ENCODE results near the gene TANC1.

Gene TANC1

DNA sequence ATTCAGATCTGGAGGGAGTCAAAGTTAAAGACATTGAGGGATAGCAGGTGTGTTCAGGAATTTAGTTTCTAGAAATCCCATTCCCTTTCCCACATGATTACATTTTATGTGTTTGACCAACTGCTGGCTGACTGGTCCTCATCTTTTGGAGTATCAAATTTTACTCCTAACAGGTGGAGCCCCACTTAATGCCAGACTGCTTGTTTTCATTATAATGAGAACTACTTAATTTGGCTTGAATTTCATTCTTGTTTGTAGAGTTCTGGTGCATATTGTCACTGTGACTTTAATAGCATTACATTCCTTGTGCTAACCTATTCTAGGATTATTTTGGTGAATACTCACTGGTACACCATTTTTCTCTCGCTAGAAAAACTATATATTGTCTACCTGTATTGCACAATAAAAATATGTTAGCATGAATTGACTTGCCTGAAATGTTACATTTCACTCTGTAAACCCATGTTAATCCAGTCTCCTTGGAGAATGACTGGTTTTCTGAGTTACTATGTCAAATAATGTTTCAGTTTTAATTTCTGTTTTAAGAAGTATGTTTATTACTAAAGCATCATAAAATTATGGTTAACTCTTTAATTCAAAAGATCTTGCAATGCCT lies 98.2 kb downstream of the TANC1 start:
- DNase-seq: no peak

DNA sequence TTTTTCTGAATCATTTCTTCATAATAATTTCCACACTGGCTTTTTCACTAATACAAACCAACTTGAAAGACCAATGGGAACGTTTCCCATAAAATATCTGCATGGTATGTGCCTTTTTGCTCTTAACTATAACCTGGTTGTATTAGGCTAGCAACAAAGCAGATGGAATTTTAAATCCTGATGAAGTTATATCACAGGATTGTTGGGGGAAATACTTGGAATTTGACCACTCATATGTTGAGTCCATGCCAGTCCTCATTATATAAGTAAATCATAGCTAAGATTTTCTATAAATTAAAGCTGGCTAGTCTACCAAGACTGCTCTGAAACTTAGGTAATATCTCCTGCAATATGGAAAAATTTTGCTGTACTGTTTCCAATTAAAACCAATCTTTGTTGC lies 99.5 kb downstream of the TANC1 start:
- no peak for DNase-seq

DNA sequence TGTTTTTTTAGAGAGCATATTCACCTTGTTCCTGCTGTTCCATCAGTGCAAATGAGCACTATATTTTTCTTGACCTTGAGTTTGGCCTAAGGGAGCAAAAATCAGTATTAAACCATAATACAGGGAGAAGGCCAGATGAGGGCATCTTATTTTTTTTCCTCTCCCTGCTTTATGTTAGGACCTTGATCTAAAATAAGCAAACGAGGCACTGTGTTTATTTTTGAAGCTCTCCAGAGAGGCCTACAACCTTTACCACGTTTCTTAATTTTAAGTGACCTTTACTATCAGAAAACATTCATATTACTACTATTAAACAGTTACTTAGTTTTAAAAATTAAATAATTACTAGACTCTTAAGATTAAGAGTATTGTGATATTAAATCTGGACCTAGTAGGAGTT lies 100.8 kb downstream of the TANC1 start:
- DNase-seq: no peak

DNA sequence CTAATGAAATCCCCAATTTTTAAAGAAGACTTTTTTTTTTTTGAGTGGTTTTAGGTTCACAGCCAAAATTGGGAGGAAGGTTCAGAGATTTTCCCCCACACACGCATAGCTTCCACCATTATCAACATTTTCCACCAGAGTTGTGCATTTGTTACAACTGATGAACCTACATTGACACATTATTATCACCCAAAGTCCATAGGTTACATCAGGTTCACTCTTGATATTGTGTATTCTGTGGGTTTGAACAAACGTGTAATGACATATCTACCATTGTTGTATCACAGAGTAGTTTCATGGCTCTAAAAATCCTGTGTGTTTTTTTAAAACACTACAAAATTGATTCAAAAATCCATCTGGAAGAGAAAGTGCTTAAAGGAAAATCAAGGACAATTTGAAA lies 101.8 kb downstream of the TANC1 start:
- no peak for DNase-seq

DNA sequence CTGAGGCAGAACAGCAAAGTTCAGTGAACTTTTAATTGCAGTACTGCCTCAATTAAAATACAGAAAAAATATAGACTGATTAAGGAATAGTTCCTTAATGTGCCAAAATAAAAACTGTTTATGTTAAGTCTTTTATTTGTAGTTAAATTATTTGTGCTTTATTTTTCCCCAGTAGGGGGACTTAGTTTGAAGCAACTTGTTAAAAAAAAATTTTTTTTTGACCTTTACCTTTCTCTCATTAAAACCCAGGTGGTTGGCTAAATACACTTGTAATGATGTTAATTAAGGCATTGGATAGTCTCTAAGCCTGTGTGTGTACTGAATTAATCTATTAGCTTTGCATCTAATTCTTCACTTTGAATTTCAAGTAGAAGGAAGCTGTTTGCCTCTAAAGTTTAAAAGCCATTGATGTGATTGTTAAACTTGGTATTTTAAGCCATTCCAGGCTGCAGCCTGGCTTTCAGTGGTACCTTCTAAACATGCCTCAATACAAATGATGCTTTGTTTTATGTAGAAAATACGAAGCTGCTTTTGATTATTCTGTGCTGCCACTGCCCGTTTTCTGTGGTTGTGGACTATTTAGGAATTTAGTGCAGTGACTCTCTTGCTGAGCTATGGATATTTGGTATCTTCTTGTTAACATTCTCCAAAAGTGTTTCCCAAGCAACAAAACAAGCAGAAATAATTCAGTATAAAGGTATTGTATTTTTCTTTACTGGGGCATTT lies 102.9 kb downstream of the TANC1 start:
- DNase-seq: no peak

DNA sequence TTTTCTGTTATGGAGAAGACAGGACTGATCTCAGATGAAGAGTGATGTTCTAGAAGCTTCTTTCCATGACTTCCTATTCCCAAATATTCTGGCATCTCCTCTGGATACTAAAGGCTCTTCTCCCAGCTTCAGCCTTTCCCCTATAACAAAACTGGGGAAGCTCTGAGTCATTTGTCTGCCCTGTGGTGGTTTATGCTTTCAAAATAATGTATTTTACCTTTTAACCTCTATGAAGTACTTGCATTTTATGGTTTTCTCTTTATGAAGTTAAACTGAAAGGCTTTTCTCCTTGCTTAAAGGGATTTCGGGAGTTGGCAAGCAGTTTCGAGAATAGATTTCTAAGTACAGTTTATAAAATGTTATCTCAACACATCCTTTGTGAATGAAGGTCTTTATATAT lies 104.4 kb downstream of the TANC1 start:
- DNase-seq: no peak

DNA sequence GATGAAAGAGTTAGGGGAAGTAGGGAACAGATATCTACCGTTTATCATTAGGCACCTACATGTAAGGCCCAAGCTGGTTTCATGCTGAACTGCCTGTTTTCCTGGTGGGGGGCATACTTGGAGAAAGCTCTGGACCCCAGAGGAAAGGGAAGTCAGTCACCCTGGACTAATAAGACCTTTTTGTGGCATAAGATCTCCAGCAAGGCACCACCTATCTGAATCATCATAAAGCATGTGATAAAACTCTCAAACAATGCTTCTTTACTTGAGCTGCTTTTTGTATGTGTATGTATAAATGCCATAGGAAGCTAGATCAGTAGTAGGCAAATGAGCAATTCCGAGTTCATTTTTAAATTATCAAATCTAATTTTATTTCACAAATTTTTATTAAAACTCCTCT lies 104.8 kb downstream of the TANC1 start:
- DNase-seq: no peak

DNA sequence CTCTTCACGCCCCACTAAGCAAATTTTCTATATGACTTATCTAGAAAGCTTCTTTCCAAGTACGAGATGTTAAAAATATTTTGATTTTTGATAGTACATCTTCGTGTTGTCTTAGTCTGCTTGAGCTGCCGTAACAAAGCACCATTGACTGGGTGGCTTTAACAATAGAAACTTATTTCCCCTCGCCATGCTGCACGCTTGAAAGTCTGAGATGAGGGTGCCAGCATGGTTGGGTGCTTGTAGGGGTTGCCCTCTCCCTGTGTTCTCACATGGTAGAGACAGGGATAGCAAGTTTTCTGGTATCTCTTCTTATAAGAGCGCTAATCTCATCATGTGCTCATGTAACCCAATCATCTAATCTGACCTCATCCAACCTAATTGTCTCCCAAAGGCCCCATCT lies 106.2 kb downstream of the TANC1 start:
- DNase-seq: no peak

DNA sequence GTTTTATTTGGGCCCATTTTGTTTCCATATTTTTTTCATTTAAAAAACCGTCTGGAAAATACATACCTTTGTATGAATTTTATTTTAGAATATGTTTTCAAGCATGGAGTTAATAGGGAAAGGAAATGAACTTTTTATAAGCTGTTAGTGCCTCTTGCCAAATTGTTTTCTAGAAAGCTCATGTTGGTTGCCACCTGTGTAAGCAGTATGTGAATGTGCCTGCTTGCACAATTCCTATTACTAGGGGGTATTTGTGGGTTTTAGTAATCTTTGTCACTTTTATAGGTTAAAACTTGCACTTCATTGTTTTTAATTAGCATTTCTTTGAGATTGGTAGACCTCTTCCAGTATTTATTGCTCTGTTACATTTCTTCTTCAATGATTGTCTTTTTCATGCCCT lies 107.3 kb downstream of the TANC1 start:
- DNase-seq: no peak

DNA sequence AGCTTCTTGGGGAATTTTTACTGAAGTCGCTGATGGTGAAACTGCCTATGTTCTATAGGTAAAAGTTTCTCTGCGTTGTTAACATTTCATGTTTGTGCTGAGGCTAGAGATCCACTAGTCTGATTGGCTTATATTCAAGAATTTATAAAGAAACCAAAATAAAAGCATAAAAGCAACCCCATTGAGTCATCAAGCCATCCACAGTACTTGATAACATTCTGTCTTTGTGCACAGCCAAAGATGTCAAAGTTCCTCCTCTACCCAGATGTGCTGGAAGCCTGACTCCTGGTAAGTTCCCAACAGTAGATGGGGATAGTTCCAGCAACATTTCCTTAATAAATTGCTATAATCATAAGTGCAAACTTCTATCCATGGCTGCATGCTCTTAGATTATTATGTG lies 107.8 kb downstream of the TANC1 start:
- DNase-seq: no peak

DNA sequence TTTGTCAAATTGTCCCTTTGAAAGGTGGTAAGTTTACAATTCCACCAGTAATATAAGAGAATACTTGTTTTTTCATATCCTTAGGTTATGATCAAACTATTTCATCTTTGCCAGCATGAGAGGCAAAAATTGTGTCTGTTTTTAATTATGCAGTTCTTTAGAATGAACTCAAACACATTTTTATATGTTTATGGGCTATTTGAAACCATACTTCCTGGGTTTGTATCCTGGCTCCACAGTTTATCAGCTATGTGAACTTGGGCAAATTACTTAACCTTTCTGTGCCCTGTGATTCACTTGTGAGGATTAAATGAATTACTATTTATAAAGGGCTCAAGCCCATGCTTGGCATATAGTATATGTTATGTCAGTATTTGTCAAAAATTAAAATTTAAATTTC lies 109.4 kb downstream of the TANC1 start:
- no peak for DNase-seq

DNA sequence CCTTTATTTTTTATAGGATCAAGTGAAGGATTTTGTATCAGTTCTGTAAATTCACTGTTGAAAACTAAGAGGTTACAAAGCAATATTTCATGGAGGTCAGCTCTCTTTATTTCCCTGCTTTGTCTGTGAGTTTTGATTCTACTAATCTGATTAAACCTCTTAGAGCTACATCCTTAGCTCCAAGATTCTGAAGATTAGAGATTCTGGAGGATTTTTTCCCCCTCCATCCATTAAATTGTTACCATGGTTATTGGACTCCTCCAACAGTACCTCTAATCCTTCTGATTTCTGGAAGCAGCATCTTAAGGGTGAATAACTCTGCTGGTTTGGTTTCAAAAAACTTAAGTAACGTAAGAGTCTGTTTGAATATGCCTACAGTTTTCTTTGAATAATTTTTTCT lies 110.0 kb downstream of the TANC1 start:
- DNase-seq: no peak

DNA sequence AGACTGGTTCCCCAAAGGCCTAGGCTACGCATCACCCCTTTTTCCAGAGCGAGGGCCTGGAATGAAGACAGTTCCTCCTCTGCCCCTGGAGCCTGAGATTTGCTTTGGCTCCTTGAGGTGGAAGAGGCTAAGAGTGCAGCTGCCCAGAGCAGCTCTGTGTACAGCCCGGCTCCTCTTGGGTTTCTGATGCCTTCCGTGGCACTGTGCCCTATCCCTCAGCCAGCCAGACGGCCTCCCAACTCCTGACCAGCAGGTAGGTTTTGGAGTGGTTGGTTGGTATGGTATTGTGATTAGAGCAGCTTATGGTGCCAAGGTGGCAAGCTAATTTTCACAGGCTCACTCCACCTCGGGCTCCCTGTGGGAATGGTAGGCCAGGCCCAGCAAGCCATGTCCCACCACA lies 112.2 kb downstream of the TANC1 start:
- no peak for DNase-seq

DNA sequence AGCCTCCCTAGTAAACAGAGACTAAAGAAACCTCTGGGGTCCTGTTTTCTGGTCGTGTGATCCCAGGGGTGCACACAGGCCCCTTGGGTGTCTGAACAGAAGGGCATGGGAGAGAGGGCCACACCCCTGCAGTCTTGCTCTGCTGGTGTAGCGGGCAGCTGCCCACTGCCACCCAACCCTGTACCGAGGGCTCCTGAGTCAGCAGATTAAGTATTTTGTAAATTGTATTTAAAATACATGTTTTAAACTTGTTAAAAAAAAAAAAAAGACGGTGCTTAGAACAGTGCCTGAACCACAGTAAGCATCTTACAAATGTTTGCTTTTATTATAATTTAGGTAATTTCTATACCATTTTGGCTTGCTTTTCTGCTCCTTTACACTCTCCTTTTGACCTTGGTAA lies 113.7 kb downstream of the TANC1 start:
- DNase-seq: no peak

DNA sequence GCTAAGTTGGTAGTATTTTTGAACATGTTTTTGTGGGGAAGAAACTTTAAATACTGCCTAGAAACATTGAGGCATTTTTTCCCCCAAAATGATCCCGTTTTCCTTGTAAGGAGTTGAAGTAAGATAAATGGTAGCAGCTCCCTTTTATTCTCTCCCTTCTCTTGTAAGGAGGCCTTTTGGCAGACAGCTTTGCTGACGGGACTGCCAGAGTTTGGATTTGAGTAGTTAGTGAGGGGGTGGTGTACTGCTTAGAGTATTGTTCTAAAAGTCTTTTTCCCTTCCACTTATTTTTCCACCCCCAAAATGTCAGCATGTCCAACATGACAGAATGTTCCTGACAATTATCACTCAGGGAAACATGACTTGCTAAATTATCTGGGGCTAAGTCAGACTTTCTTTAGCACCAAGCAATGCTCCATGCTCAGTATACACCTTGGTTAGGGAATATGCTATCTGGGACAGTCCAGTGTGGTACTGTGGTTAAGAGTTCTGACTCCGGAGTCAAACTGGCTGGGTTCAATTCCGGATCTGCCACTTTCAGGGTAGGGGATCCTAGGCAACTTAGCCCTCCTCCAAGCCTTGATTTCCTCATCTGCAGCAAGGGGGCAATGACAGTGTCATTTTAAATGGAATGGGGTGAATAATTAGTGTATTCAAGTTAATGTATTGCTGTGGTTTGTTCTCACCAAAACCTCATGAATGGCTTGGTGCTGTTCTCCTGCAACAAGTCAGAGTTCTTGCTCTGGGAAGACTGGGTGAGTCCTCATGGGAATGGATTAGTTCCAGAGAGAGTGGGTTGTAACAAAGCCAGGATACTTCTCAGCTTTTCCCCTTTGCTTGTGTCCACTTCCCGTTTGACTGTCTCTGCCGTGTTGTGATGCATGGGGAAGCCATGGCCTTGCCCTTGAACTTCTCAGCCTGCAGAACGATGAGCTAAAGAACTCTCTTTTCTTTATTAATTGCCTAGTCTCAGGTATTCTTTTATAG lies 116.2 kb downstream of the TANC1 start:
- no peak for DNase-seq

DNA sequence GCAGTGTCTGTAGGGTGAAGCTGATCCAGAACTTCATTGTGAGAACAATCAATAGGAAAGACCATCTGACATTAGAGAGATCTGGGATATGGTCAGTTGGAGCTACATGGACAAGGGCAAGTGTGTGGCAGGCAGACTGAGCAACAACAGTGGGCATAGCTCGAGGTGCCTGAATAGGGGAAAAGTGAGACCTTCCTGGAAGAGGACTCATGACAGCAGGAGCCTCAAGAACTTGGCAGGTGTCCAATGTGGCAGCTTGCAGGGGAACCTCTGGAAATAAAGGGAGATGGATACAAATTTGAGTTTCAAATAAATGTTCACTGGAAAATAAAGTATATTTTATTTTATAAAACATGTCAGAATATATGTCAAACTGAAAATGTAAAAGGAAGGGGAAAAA lies 117.9 kb downstream of the TANC1 start:
- DNase-seq: no peak

DNA sequence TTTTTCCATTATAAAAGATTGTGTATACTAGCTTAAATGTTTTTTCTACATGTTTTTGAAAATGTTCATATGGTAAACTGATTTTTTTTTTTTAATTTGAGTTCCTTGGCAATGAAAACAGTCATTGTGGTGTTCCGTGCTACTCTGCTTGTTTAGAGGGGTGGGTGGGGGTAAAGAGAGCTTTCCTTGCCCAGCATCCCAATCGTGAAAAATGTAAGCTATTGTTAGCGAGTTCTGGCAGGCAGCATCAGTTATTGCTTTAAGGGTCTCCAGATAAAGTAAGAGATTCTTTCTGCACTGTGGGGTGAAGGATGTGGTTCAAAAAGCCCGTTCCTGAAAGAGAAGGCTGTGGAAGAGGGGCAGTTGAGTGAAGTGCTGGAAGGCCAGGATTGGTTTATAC lies 118.4 kb downstream of the TANC1 start:
- DNase-seq: no peak

DNA sequence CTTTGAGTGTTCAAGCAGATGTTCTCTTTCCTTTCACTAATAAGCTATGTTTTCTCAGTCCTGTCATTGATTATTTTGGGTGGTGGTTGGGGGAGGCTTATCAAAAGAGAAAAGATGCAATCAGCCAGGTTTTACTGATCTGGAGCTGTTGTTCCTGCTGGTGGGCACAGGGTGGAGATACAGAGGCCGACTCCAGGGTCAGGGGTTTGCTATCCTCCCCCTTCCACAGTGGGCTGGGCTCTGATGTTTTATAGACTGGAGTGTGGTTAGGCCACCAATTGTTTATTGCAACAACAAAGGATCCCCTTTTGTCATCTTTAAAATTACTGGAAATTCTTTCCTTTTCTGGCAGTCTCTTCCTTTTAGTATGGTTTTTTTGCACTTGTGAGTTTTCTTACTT lies 120.5 kb downstream of the TANC1 start:
- no peak for DNase-seq

DNA sequence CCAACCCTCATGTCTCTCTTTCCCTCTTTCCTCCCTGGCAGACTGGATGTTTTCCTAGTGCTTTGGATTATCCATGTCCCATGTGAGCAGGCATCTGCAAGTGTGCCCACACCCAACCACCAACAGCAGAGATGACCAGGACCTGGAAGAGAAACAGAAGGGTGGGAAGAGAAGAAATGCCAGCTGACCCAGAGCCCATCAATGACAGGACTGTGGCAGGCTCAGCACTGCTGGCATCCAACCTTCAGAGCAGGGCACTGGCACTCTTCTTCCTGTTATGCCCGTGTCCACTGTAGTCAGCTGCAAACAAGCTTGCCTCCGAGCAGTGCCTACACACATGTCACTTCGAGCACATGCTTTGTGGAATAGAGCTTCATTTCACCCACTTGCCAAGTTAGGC lies 121.1 kb downstream of the TANC1 start:
- no peak for DNase-seq

DNA sequence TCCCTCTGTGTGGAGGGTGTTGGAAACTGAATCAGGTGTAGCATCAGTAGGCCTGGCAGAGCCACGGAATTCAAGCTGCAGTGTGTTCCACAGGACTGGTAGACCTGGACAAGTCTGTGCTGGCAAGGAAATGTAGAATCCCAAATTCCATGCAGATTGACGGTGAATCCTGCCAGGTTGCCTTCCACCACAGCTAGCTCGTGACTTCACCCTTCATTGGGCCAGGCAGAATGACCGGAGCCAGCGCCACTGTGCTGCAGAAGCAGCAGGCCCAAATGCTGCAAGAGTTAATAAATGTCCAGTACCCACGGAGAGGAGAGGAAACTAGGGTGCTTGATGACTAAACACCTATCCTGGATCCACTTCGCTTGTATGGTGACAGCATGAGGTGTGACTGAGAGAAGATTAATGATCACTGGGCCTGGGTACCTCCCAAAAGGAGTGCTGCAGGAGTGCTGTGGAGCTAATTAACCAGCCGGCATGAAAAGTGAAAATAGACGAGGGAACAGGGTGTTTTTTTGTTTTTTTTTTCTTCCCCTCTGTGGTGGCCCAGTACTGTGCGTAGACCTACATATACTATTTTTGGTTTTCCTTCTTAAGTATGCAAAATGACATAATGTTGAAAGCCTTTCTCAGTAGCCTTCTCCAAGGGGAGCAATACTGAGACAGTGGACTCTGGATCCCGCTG lies 122.2 kb downstream of the TANC1 start:
- no peak for DNase-seq

DNA sequence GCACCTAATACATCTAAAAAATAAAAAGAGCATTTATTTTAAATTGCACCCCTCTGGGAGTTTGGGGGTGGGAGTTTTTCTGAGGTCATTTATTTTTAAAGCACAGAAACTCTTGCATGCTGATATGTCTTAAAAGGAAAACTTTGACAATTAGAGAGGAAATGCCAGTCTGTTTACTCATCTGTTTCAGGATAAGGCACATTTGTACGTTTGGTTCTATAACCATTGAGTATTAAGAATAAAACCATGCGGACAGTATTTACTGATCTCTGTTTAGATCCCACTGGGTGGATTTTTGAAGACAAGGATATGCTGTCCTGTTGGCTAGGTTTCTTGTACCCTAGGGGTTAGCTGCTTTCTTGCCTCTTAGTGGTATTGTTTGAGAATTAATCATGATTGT lies 122.9 kb downstream of the TANC1 start:
- DNase-seq: no peak

DNA sequence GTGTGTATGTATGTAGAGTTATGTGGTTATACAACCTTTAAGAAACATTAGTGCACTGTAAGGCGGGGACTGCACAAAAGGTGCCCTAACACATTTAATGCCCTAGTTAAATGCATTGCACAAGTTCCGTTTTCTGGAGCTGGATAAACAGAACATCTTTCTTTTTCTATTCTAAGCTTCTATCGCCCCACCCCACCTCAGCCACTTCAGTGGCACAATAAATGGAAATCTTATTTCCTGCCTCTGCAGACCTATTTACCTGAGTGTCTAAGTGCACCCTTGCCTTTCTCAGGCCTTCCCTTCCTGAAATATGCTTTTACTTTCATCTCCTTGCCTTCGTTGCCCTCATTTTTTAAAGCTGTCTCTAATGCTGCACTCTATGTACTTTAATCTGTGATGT lies 123.5 kb downstream of the TANC1 start:
- no peak for DNase-seq

DNA sequence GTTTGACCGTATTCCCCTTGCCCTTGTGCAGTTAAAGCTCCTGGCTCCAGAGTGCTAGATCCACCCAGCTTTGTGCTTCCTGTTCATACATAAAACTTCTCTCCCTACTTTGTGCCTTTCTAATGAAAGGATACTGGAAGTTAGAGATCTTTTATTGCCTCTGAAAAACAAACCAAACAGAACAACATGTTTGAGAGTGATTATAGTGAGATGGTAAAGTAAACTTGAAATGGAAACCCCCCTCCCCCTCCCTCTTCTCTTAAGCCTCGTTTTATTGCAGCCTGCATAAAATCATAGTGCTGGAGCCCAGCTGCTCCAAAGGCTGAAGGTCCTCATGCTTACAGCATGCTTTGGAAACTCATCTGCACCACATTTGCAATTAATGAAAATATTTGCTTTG lies 125.1 kb downstream of the TANC1 start:
- DNase-seq: no peak
